Endothelial cell of umbilical vein (primary cell): Measurements from ENCODE around the gene SLC7A10. TPM values are rescaled to one million over a fixed set of nuclear protein-coding genes. Genes with fewer than 3 reads are reported as not detected.

Experiments used
- BruUV-seq: library from RNA; stranded (reverse); fragments of 400-500 nt; replicated peaks from 2 replicates; lab custom pipeline; 2021; lab: Mats Ljungman, UMichigan
- CTCF ChIA-PET: fragments of 300-600, 350-600 bp; sonication (Branson Sonifier 250); formaldehyde crosslinking; loops from one replicate; lab custom pipeline; 2021; ENCODE audit warnings: antibody characterized with exemption, inconsistent platforms; lab: Charles Lee
- POLR2A ChIA-PET: fragments of 300-600, 350-600 bp; sonication (Branson Sonifier 250); formaldehyde crosslinking; loops from one replicate; lab custom pipeline; 2021; ENCODE audit warnings: antibody characterized with exemption, inconsistent platforms; lab: Charles Lee
- DNase-seq: peaks from one replicate; pipeline ENCODE4 v3.0.0-alpha.2; 2011; ENCODE audit warnings: low read depth, low spot score
- FAIRE-seq: peaks from 2 replicates; lab custom pipeline; 2011; peaks lifted over from hg19 to GRCh38; lab: Jason Lieb, UNC
- H2AFZ ChIP-seq: 2 replicates; pipeline ENCODE4 v1.6.0; 2012; ENCODE audit warnings: low read depth, low read length, control low read depth, inconsistent platforms
- H3K27ac ChIP-seq: 2 replicates; pipeline ENCODE4 v1.5.1; 2011; ENCODE audit warnings: low read depth, mild to moderate bottlenecking, control low read depth, low read length, moderate library complexity; ENCODE audit not compliant: insufficient read depth
- H3K27me3 ChIP-seq, 2 experiments: 2 replicates each; pipeline versions ENCODE4 v1.6.0 to v1.6.1; 2011; ENCODE audit warnings: low read length in 2 of 2, mixed read lengths in 1 of 2; ENCODE audit not compliant: control insufficient read depth in 2 of 2, insufficient read depth in 2 of 2
- H3K36me3 ChIP-seq, 2 experiments: 2 replicates in 1 of 2; 3 replicates in 1 of 2; pipeline ENCODE4 v1.5.1; 2011; ENCODE audit warnings: low read length in 2 of 2, mild to moderate bottlenecking in 1 of 2, moderate library complexity in 1 of 2; ENCODE audit not compliant: control insufficient read depth in 2 of 2, insufficient read depth in 2 of 2; ENCODE audit errors: extremely low read depth in 1 of 2
- H3K4me1 ChIP-seq: 3 replicates; pipeline ENCODE4 v1.5.1; 2011; ENCODE audit warnings: mild to moderate bottlenecking, low read length; ENCODE audit not compliant: control insufficient read depth, insufficient read depth; ENCODE audit errors: extremely low read depth
- H3K4me2 ChIP-seq: 2 replicates; pipeline ENCODE4 v1.6.1; 2011; ENCODE audit warnings: low read length, control low read depth, mixed read lengths; ENCODE audit not compliant: insufficient read depth
- H3K4me3 ChIP-seq, 3 experiments: fragments of 200-600 bp in 1 of 3; sonication (generic), shearing (Covaris generic) in 1 of 3; replicated peaks in 1 of 3; 2 replicates each; pipeline ENCODE4 v1.5.1; 2011 to 2016; ENCODE audit warnings: control low read depth in 3 of 3, low read length in 3 of 3, mild to moderate bottlenecking in 2 of 3, inconsistent platforms in 1 of 3, low read depth in 1 of 3, moderate library complexity in 1 of 3; ENCODE audit not compliant: insufficient read depth in 1 of 3
- H3K79me2 ChIP-seq: 2 replicates; pipeline ENCODE4 v1.6.0; 2012; ENCODE audit warnings: low read length, inconsistent platforms; ENCODE audit not compliant: control insufficient read depth, insufficient read depth
- H3K9ac ChIP-seq: replicated peaks from 2 replicates; pipeline ENCODE3; 2011; ENCODE audit warnings: low read length, control low read depth; ENCODE audit not compliant: insufficient read depth; ENCODE audit errors: extremely low read depth
- H3K9me1 ChIP-seq: replicated peaks from 3 replicates; pipeline ENCODE4 v1.6.0; 2011; ENCODE audit warnings: mild to moderate bottlenecking, low read length; ENCODE audit not compliant: control insufficient read depth, insufficient read depth; ENCODE audit errors: extremely low read depth
- H3K9me3 ChIP-seq: replicated peaks from 2 replicates; pipeline ENCODE4 v1.5.1; 2012; ENCODE audit warnings: low read length, inconsistent platforms; ENCODE audit not compliant: control insufficient read depth, insufficient read depth
- H4K20me1 ChIP-seq: replicated peaks from 2 replicates; pipeline ENCODE3; 2011; ENCODE audit warnings: mild to moderate bottlenecking, low read length; ENCODE audit not compliant: control insufficient read depth, insufficient read depth; ENCODE audit errors: extremely low read depth
- CTCF ChIP-seq, 2 donors: IDR thresholded peaks; 1 replicate in 1 of 2; 2 replicates in 1 of 2; pipeline ENCODE4 v1.5.1; 2011; ENCODE audit warnings: low read length in 2 of 2, mild to moderate bottlenecking in 2 of 2, moderate library complexity in 2 of 2, control low read depth in 1 of 2, inconsistent platforms in 1 of 2, low read depth in 1 of 2; ENCODE audit not compliant: insufficient read depth in 1 of 2; ENCODE audit errors: extremely low read depth in 1 of 2
- EZH2 ChIP-seq: IDR thresholded peaks from 2 replicates; pipeline ENCODE4 v1.6.1; 2012; ENCODE audit warnings: borderline replicate concordance, low read depth, mild to moderate bottlenecking, moderate library complexity, low read length, inconsistent platforms; ENCODE audit not compliant: severe bottlenecking
- FOS ChIP-seq: IDR thresholded peaks from 2 replicates; pipeline ENCODE4 v1.6.1; 2011; ENCODE audit warnings: mild to moderate bottlenecking, low read length, moderate library complexity, borderline replicate concordance; ENCODE audit not compliant: insufficient read depth
- GATA2 ChIP-seq: IDR thresholded peaks from 2 replicates; pipeline ENCODE4 v1.7.0; 2011; ENCODE audit warnings: low read depth, mild to moderate bottlenecking, moderate library complexity, mixed read lengths, low read length; ENCODE audit not compliant: insufficient read length, insufficient read depth
- JUN ChIP-seq: IDR thresholded peaks from 2 replicates; pipeline ENCODE4 v1.6.1; 2011; ENCODE audit warnings: borderline replicate concordance, low read depth; ENCODE audit not compliant: insufficient read length, insufficient read depth
- MAX ChIP-seq: IDR thresholded peaks from 2 replicates; pipeline ENCODE4 v1.6.1; 2011; ENCODE audit not compliant: insufficient read depth, insufficient read length
- MYC ChIP-seq: IDR thresholded peaks from one replicate; pipeline ENCODE4 v1.6.1; 2011; ENCODE audit warnings: mild to moderate bottlenecking, low read depth, low read length
- POLR2A ChIP-seq: IDR thresholded peaks from 2 replicates; pipeline ENCODE4 v1.6.1; 2012; ENCODE audit warnings: low read depth, mild to moderate bottlenecking, control low read depth, low read length
- POLR2AphosphoS5 ChIP-seq: IDR thresholded peaks from 2 replicates; pipeline ENCODE4 v1.6.1; 2012; ENCODE audit warnings: low read depth, mild to moderate bottlenecking, control low read depth, low read length, moderate library complexity; ENCODE audit not compliant: insufficient read depth
- dilution Hi-C: fragments of 300-500 bp; cut with MboI; formaldehyde crosslinking; loops from one replicate; pipeline ENCODE4 v1.15.0; 2019; ENCODE audit warnings: low sequenced_read_pairs; ENCODE audit not compliant: extremely low pct_ligation_motif_present
- intact Hi-C: fragments of 100-400 bp; cut with micrococcal nuclease; formaldehyde crosslinking; loops from one replicate; pipeline ENCODE4 v1.10.0; 2022
- polyA plus RNA-seq, 4 experiments: library from polyadenylated mRNA; depleted of rRNA in 3 of 4; stranded (reverse) in 3 of 4; unstranded in 1 of 4; fragments of >200 nt; gene quantifications; 2 replicates each; pipeline versions ENCODE4 v1.2.1 to v1.2.3, GENCODE V29; 2011 to 2012; ENCODE audit warnings: missing spikeins in 1 of 4
- total RNA-seq: library from RNA; stranded (reverse); gene quantifications from 2 replicates; pipeline ENCODE4 v1.2.3, GENCODE V29; 2021

The SLC7A10 gene
- total and polyA plus RNA-seq, 2 donors (not counting 3 experiments of a cell fraction or from before 2014, with no cell fraction given), result not detected

- CTCF ChIA-PET, result interaction anchor here (1.3 to 5.1 kb wide), 3 partner anchors 15 to 77 kb away, joined by 3 to 20 read pairs (median 4); no protein-coding TSS in a partner anchor
- no peaks in the 10 kb centered on the region for H3K79me2 ChIP-seq
These were observed 35.2 kb upstream of the SLC7A10 start for GRCh38 chr19:33260628-33261418.

More at GRCh38 chr19:33260628-33261418, 35.2 kb upstream of the SLC7A10 start:
- Histone ChIP-seq H3K27me3 (no peaks in the 10 kb centered on the region), H3K27ac (no peak overlapping the region), H4K20me1 (no peaks in the 10 kb centered on the region), H3K36me3 (no peaks in the 10 kb centered on the region), H3K9ac (no peak overlapping the region), H3K4me3 (no peak overlapping the region), H3K9me3 (no peaks in the 10 kb centered on the region), H3K4me1 (no peaks in the 10 kb centered on the region), H3K4me2 (no peak overlapping the region), H3K9me1 (no peaks in the 10 kb centered on the region), H2AFZ (no peak overlapping the region)
- BruUV-seq, result no TSS peak
- DNase-seq, result no peak
- TF ChIP-seq MAX, result no peak
- TF ChIP-seq CTCF (IDR thresholded peaks at IDR 0.05; ENCODE audit: extremely low read depth in 1 of 2, insufficient read depth in 1 of 2, low read depth in 1 of 2, low read length in 2 of 2), result no peak
- TF ChIP-seq MYC, result no peak
- TF ChIP-seq FOS, result no peak
- TF ChIP-seq JUN, result no peak
- TF ChIP-seq POLR2A, result no peak
- TF ChIP-seq EZH2, result no peak
- TF ChIP-seq POLR2AphosphoS5, result no peak
- TF ChIP-seq GATA2, result no peak
- intact Hi-C loops (no loop called here), dilution Hi-C loops (no loop called here)
- POLR2A ChIA-PET, result no interaction called here
- FAIRE-seq, result no peak
